ENCODE data around the gene MPHOSPH9. TPM values are rescaled to one million over a fixed set of nuclear protein-coding genes. Genes with fewer than 3 reads are reported as not detected.
A peak's percentile ranks its signal among the peaks of the same experiment; 100 is the strongest.

MPHOSPH9 gene
- total RNA-seq, 1 experiment from 2014 or later: 40.4 TPM

DNA sequence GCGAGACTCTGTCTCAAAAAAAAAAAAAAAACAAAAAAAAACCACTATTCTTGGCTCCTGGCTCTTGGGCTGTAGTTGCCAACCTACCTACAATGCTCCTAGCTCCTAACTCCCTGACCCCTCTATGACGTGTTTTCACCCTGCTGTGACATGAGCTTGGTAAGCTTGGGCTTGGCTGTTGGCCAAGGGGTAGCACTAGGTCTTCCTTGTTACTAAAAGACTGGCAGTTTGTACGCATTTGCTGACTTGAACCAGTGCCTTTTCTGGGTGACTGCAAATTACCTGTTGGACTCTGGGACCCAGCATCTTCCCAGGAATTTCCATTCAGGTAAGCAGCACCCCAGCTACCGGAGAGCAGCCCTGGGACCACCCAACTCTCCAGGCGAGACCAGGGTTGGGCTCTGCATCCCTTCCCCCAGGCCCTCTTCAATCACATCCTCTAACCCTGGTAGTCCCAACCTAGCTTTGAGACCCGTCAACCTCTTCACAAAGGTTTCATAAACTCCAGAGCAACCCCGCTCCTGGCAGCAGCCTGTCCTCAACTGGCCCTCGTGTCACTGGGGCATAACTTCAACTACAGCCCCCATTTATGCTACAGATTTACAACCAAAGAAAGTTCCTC, 30.4 kb upstream of the MPHOSPH9 start:
- no peaks in the 10 kb centered on the region for H3K27me3 Mint-ChIP-seq (ENCODE audit: insufficient read depth, unreplicated experiment)
- TF ChIP-seq, protein P1, sequence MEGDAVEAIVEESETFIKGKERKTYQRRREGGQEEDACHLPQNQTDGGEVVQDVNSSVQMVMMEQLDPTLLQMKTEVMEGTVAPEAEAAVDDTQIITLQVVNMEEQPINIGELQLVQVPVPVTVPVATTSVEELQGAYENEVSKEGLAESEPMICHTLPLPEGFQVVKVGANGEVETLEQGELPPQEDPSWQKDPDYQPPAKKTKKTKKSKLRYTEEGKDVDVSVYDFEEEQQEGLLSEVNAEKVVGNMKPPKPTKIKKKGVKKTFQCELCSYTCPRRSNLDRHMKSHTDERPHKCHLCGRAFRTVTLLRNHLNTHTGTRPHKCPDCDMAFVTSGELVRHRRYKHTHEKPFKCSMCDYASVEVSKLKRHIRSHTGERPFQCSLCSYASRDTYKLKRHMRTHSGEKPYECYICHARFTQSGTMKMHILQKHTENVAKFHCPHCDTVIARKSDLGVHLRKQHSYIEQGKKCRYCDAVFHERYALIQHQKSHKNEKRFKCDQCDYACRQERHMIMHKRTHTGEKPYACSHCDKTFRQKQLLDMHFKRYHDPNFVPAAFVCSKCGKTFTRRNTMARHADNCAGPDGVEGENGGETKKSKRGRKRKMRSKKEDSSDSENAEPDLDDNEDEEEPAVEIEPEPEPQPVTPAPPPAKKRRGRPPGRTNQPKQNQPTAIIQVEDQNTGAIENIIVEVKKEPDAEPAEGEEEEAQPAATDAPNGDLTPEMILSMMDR (IDR thresholded peaks at IDR 0.05; ENCODE audit: unreplicated experiment): no peak
- ChIA-PET CTCF (no interaction called here), POLR2A (interaction anchor here (0.6 kb wide), 1 partner anchor 22 kb away, joined by 3 read pairs; no protein-coding TSS in a partner anchor)
- no TSS peak for BruUV-seq (replicated peaks)
- H3K36me3 Mint-ChIP-seq (ENCODE audit: insufficient read depth, unreplicated experiment): peaks cover 62% of the 10 kb centered on the region
- DNase-seq (ENCODE audit: unreplicated experiment): no peak
- no peak overlapping the region for H3K4me3 Mint-ChIP-seq (ENCODE audit: unreplicated experiment)
- no peaks in the 10 kb centered on the region for H3K9me3 Mint-ChIP-seq (ENCODE audit: unreplicated experiment)
- no peaks in the 10 kb centered on the region for H3K4me1 Mint-ChIP-seq (ENCODE audit: insufficient read depth, unreplicated experiment)
- no peak overlapping the region for H3K27ac Mint-ChIP-seq (ENCODE audit: low read depth, unreplicated experiment)
- intact Hi-C loops (cut with micrococcal nuclease): no loop called here

GRCh38 chr12:123261196-123261595, 28.3 kb upstream of the MPHOSPH9 start:
- BruUV-seq (replicated peaks): TSS peak; percentile 87
- intact Hi-C loops (cut with micrococcal nuclease): no loop called here
- Mint-ChIP-seq H3K4me3 (ENCODE audit: unreplicated experiment) (no peak overlapping the region), H3K27ac (ENCODE audit: low read depth, unreplicated experiment) (no peak overlapping the region), H3K36me3 (ENCODE audit: insufficient read depth, unreplicated experiment) (peaks cover 82% of the 10 kb centered on the region), H3K27me3 (ENCODE audit: insufficient read depth, unreplicated experiment) (no peaks in the 10 kb centered on the region), H3K4me1 (ENCODE audit: insufficient read depth, unreplicated experiment) (no peaks in the 10 kb centered on the region), H3K9me3 (ENCODE audit: unreplicated experiment) (no peaks in the 10 kb centered on the region)
- TF ChIP-seq, protein P1 (IDR thresholded peaks at IDR 0.05; ENCODE audit: unreplicated experiment): no peak
- ChIA-PET POLR2A (interaction anchor here (0.7 to 2.3 kb wide), 3 partner anchors 8 to 122 kb away, joined by 3 to 6 read pairs (median 3); no protein-coding TSS in a partner anchor), CTCF (interaction anchor here (1.0 to 1.5 kb wide), 2 partner anchors 22 to 23 kb away, joined by 3 to 4 read pairs; no protein-coding TSS in a partner anchor)
- DNase-seq (ENCODE audit: unreplicated experiment): no peak

- H3K36me3 Mint-ChIP-seq (ENCODE audit: insufficient read depth, unreplicated experiment): peaks cover 85% of the 10 kb centered on the region
- H3K27me3 Mint-ChIP-seq (ENCODE audit: insufficient read depth, unreplicated experiment): no peaks in the 10 kb centered on the region
- H3K9me3 Mint-ChIP-seq (ENCODE audit: unreplicated experiment): no peaks in the 10 kb centered on the region
- peak overlapping the region; percentile 32 for H3K27ac Mint-ChIP-seq (ENCODE audit: low read depth, unreplicated experiment)
- POLR2A ChIA-PET: interaction anchor here (0.9 to 2.3 kb wide), 2 partner anchors 9 to 10 kb away, joined by 3 to 6 read pairs; no protein-coding TSS in a partner anchor
- no peak for DNase-seq (ENCODE audit: unreplicated experiment)
- intact Hi-C loops (cut with micrococcal nuclease): no loop called here
- no TSS peak for BruUV-seq (replicated peaks)
- H3K4me1 Mint-ChIP-seq (ENCODE audit: insufficient read depth, unreplicated experiment): no peaks in the 10 kb centered on the region
- CTCF ChIA-PET: interaction anchor here (1.3 to 2.4 kb wide), 2 partner anchors 10 to 22 kb away, joined by 4 to 7 read pairs; no protein-coding TSS in a partner anchor
- TF ChIP-seq, protein P1 (IDR thresholded peaks at IDR 0.05; ENCODE audit: unreplicated experiment): no peak
- H3K4me3 Mint-ChIP-seq (ENCODE audit: unreplicated experiment): no peak overlapping the region
Measured at GRCh38 chr12:123260081-123260480, 27.1 kb upstream of the MPHOSPH9 start.

DNA sequence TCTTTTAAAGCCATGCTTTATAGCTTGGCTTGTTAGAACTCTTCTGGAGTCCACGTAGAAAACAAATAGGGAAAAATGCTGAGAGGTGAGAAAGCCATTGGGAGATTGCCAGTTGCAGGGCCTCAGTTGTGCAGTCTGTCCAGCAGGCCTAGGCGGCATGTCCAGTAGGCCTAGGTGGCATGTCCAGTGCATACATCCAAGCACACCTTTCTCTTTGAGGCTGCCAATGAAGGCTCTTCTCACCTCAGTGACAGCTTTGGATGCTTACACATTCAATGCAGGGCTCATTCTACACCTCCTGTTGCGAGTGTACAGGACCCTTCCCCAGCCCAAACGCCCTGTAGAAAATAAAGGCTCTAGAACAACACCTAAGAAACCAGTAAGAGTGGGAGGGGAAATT, 25.7 kb upstream of the MPHOSPH9 start:
- no peaks in the 10 kb centered on the region for H3K4me1 Mint-ChIP-seq (ENCODE audit: insufficient read depth, unreplicated experiment)
- no peak overlapping the region for H3K27ac Mint-ChIP-seq (ENCODE audit: low read depth, unreplicated experiment)
- no peaks in the 10 kb centered on the region for H3K9me3 Mint-ChIP-seq (ENCODE audit: unreplicated experiment)
- H3K36me3 Mint-ChIP-seq (ENCODE audit: insufficient read depth, unreplicated experiment): peaks cover 91% of the 10 kb centered on the region
- no peak overlapping the region for H3K4me3 Mint-ChIP-seq (ENCODE audit: unreplicated experiment)
- intact Hi-C loops (cut with micrococcal nuclease): no loop called here
- POLR2A ChIA-PET: interaction anchor here (1.6 to 2.2 kb wide), 3 partner anchors 9 to 26 kb away, joined by 6 to 8 read pairs (median 7); partner anchors contain the start of genes MPHOSPH9 and MTRFR
- TF ChIP-seq, protein P1 (IDR thresholded peaks at IDR 0.05; ENCODE audit: unreplicated experiment): no peak
- H3K27me3 Mint-ChIP-seq (ENCODE audit: insufficient read depth, unreplicated experiment): no peaks in the 10 kb centered on the region
- no TSS peak for BruUV-seq (replicated peaks)
- CTCF ChIA-PET: interaction anchor here (0.6 to 2.4 kb wide), 5 partner anchors 11 to 415 kb away, joined by 3 to 7 read pairs (median 3); no protein-coding TSS in a partner anchor
- no peak for DNase-seq (ENCODE audit: unreplicated experiment)

Measured in MCF 10A (cell line).